Measurements from ENCODE around the gene ADTRP.
A peak's percentile ranks its signal among the peaks of the same experiment; 100 is the strongest.
"Not testable (repeated sequence)": the region's sequence is repeated elsewhere in the genome, so short reads cannot be mapped to it uniquely, and the experiment has no call there.

ADTRP gene

DNA sequence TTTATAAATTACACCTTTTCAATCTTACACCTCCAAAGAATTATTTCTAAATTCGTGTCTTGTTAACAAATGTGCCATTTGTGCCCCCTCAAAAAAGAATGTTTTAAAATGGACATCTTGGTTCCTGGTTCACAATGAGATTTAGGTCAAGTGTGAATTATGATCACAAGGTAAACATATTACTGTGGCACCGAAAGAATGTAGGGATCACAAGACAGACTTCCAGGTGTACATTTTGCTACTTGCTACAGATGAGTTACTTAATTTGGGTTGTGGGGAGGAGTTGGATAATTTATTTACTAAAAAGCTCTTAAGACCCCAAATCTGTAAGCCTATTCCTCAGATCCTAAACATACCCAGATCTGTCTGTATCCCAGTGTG is 25.0 kb upstream of the ADTRP start:
- DNase-seq (ENCODE audit: low read depth in 2 of 2), result no peak

DNA sequence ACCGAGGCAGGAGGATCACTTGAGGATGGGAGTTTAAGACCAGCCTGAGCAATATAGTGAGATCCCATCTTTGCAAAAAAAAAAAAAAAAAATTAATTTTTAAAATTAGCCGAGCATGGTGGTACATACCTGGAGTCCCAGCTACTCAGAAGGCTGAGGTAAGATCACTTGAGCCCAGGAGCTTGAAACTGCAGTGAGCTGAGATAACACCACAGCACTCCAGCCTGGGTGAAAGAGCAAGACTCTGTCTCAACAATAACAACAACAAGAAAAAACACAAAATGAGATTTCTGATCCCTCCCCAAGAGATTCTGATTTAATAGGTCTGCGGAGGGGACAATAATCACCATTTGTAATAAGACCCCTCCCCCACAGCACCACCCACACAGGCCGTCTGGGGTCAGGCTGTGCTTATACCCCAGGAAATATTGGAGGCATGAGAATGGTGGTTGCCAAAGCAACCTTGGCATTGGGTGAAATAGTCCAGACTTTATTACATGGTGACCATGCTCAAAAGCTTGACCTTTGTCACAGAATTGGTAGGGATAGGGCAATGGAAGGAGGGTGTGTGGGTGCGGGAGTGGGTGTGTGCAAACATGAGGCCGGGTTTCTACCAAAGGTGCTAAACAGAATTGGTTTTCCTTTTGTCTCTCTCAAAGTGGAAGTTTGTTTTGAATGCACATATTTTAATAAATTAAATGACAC is 24.4 kb upstream of the ADTRP start:
- no peak for DNase-seq (ENCODE audit: low read depth in 2 of 2)

GRCh38 chr6:11800531-11800930 is 21.9 kb upstream of the ADTRP start:
- DNase-seq (ENCODE audit: low read depth in 2 of 2), result not testable (repeated sequence)

DNA sequence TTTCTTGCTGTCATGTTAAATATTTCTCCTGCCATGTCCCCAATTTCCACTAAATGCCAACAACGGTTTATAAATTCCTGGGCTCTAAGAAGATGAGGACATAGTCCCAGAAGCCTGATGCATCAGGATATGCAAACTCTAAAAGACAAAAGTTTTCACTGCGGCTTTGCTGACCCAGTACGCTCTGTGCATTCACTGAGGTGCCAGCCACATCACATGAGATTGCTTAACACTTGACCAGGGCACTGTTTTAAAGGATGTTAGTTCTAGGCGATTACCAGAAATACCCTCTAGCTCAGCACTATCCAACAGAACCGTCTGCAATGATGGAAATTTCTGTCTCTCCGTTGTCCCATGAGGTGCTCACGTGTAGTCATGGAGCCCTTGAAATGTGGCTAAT is 19.9 kb upstream of the ADTRP start:
- no peak for DNase-seq (ENCODE audit: low read depth in 2 of 2)

GRCh38 chr6:11798096-11798495 is 19.5 kb upstream of the ADTRP start:
- no peak for DNase-seq (ENCODE audit: low read depth in 2 of 2)

- DNase-seq (ENCODE audit: low read depth in 2 of 2), result no peak
Observed at GRCh38 chr6:11796829-11797228, 18.2 kb upstream of the ADTRP start.

DNA sequence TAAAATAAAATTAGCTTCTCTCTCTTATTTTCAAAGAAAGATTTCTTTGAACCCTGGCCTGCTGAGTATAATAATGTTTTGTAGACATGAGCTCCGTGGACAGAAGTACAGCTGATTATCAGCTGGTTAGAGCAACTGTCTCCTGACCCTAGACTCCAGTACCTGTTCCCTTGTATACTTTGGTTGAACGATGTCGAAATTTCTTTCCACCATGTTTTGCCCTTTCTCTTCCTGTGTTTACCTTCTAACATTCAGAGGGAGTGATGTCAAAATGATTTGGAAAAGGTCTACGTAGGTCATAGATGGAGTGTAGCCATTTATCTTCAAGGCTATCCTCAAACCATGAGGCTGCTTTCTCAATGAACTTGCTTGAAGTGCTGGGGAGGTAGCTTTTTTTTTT is 16.8 kb upstream of the ADTRP start:
- DNase-seq (ENCODE audit: low read depth in 2 of 2), result no peak

DNA sequence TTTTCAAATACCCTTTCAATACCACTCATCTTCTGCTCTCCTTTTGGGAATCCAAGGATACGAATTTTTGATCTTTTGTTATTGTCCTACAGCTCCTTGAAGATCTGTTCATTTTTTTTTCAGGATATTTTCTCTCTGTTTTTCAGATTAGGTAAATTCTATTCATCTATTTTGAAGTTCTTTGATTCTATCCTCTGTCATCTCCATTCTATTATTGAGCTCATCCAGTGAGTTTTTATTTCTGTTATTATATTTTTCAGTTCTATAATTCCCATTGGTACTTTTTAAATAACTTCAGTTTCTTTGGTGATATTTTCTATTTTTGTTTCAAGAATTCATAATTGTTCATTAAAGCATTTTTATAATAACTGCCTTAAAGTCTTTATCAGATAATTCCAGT is 14.7 kb upstream of the ADTRP start:
- DNase-seq (ENCODE audit: low read depth in 2 of 2), result no peak

GRCh38 chr6:11791354-11792107 is 12.9 kb upstream of the ADTRP start:
- DNase-seq (ENCODE audit: low read depth in 2 of 2), result no peak

DNA sequence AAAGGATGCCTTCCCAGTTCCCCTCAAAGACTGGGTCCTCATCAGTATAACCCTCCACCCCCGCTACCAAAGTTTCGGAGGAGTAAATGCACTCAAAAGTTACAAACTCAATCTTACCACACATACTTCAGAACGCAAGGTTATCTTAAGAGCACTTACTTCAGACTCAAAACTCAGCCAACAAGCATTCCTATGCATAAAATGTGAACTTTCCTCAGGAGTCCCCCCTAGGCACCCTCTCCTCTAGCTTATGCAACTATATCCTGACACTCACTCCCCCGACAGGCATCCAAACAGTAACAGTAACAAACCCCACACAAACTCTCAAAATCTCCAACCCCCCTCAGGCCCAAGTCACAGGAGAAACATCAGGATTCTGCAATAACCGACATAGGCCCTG is 11.1 kb upstream of the ADTRP start:
- no peak for DNase-seq (ENCODE audit: low read depth in 2 of 2)

DNA sequence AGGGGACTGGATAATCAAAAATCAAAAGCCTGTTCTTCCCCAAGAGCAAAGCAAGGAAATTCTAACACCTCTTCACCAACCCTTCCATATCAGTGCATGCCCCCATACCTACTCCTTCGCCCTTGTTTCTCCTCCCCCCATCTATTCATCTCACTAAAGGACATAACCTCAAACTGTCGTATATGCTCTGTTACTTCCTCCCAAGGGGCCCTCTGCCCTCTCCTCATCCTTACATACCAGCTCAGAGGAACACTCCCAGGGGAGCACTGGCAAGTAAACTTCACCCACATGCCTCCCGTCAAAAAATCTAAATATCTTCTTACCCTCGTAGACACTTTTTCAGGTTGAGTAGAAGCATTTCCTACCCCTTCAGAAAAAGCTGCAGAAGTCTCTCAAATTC is 9.4 kb upstream of the ADTRP start:
- DNase-seq (ENCODE audit: low read depth in 2 of 2), result no peak

DNA sequence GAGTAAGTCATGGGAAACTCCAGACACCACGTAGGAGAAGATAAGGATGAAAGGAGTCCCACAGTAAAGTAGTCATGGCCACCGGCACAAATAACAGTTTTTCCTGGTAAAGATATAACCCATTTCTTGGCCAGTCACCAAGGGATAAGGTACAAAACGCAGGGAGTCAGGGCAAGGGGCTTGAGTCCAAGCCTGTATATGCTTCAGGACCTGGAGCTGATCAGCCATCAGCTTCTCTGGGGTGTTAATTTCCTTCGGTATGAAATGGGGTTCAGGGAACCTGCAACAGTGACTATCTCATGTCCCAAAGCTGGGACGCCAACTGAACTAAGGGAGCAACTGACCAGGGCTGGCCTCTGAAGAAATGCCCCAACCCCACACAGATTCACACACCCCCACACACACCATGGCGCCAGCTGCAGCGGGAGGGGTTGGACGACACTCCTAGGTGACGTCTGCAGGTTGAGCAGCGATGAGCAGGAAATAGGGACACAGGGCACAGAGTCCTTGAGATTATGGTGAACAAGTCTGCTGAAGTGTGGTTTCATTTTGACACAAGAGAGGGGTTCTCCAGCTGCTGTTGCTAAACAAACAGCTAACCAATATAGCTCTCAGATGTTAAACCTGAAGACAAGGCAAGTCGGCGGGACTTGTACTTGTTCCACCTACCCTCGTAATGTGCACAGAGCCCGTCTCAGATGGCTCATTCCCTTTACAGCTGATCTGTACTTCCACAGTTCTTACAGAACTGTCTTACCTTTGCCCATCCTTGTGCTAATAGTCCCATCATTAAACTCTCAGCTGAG is 7.4 kb upstream of the ADTRP start:
- peak in 1 of 2 donors; percentile 5 for DNase-seq (ENCODE audit: low read depth in 2 of 2)

DNA sequence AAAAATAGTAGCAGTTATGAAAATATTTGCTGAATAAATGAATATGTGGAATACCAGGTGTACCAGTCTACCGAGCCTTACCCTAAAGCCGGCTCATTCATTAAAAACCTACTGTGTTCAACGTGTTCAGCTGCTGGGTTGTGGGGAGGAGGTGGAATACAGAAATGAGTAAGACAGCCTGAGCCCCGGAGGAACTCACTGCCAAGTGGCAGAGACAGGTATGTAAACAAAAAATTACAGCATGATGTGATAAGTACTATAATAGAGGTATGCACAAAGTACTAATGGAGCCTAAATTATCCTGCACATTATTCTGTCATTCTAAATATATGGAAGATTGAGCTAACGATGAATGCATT is 6.8 kb upstream of the ADTRP start:
- DNase-seq (ENCODE audit: low read depth in 2 of 2), result no peak

- no peak for DNase-seq (ENCODE audit: low read depth in 2 of 2)
Observed at GRCh38 chr6:11784341-11784740, 5.7 kb upstream of the ADTRP start.

DNA sequence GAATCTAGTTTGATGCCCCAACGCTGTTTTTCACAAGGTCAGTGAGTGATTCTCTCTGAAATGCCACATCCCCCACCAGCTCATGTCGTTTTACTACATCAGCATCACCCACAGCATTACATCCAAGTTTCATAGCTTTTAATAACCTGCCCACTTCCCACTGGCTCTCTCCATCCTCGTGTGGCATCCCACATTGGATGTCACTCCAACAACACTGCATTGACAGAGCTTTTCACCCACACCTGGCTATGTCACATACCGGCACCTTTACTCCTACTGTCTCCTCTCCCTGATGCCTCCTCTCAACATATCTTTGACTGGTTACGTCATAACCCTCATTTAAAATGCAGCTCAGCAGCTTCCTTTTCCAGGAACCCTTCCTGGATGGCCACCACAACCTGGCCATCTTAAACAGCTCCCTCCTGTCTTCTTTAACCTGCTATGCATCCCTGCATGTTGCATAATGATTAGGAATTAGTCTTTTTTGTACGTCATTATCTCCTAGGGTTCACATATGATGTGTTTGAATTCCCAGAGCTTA is 5.0 kb upstream of the ADTRP start:
- no peak for DNase-seq (ENCODE audit: low read depth in 2 of 2)

DNA sequence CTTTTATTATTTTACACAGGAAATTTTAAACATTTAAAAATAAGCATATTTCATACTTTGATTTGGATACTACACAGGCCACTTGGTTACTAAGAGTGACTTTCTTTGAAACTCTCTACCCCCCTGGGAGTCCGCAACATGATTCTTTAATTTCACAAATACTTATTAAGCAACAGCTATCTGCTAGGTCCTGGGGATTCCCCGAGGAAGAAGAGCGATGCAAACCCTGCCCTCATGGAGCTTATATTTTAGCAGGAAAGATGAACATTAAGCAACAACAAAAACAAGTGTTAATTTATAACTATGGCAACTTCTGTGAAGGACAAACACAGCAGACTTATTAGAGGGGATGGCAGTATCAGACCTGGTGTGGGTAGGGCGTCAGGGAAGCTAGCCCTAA is 3.9 kb upstream of the ADTRP start:
- DNase-seq (ENCODE audit: low read depth in 2 of 2), result no peak

DNA sequence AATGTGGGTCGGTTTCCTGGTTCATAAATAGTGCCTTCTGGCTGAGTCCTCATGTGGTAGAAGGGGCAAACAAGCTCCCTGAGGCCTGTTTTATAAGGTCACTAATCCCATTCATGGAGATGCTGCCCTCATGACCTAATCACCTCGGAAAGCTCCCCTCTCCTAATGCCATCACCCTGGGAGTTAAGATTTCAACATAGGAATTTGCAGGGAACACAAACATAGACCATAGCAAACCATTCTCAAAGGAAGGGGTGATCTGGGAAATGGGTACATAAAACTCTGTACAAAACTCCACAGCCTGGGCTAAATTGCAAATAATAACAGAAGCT is 1.5 kb upstream of the ADTRP start:
- no peak for DNase-seq (ENCODE audit: low read depth in 2 of 2)

DNA sequence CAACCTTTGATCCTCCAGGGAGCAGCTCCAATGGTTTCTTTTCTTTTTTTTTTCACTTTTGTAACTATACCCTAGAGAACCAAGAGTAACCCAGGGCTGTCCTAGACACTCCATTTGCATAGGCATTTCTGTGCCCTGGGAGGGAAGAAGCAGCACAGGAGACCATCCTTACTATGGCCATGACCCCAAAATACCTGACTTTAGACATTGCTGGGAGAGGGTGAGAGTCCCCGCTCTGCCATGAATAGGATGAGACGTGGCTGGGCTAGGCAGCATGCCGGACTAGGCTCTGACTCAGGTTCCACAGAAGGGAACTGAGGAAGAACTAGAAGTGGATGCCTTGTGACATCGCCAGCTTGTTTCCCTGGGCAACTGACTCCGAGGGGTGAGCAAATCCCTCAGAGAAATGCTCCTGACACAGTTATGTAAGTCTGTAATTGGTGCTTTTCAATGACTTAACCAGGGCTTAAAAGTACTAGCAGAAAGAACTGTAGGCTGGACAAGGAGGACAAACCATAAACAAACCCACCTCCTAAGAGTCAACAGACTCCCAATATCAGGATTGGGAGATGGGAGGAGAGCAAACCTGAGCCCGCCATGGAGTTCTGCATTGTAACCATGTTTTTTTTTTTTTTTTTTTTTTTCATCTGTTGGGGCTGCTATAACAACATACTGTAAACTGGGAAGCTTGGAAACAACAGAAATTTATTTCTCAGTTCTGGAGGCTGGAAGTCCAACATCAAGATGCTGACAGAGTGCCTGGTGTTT is 910 bp upstream of the ADTRP start:
- DNase-seq (ENCODE audit: low read depth in 2 of 2), result no peak

- DNase-seq (ENCODE audit: low read depth in 2 of 2), result no peak
Observed at GRCh38 chr6:11778036-11778435, 567 bp downstream of the ADTRP start.

DNA sequence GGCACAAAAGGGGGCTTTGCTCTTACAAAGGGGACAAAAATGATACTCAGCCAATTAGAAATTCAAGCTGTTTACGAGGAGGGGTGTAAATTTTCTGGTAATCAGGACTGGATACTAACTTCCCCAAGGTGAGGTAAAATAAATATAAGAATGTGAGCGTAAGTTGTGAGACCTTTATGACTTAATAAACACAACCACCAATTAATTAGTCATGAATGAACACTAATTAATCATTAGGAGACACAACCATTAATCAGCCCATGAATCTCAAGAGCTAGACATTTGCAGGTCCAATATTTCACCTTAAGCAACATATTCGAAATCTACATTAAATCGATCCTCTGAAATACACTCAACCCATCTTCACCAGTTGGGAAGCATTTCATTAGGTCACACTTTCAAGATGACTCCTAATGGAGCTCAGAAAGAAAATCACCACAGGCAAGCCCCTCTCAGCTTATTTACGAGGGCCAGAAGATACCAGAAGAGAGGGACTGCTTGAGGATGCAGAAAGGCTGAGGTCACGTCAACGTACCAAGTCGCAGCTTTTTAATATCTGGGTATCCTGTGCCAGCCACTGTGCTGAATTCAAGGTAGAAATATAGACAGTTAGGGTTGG is 2.7 kb downstream of the ADTRP start:
- no peak for DNase-seq (ENCODE audit: low read depth in 2 of 2)

DNA sequence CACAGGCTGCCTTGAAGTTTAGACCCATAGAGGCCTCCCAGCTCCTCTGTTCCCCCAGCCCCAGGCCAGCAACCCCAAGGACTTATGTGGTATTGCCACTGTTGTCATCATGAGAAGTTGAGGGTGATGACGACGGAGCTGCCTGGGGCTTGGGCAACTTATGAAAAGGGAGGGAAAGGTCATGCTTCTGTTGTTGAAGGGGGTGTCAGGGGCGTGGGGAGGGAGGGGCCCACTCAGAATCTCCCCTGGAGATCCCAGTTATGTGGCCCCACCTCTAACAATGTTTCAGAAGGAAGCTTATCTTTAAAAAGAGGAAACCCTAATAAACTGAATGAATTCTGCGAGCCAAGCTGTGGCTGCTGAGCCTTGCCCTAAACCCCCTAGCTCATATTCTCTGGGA is 4.2 kb downstream of the ADTRP start:
- no peak for DNase-seq (ENCODE audit: low read depth in 2 of 2)

DNA sequence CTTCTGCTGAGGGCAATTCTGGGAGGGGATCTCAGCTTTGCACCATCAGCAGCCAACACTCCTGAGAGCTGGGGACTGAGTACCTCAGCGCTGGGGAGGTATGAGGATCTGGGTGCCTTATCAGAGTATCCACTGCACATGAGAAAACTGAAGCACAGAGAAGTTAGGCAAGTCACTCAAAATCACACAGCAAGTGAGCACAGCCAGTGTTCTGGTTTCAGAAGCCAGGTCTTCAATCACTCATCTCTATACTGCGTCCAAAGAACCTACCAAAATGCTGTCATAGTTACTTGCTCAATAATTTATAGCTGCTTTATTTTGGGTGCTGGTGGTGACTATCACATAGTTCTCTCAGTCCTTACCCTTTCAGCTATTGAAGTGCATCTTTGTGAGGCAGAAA is 5.0 kb downstream of the ADTRP start:
- DNase-seq (ENCODE audit: low read depth in 2 of 2), result no peak

Measured in activated CD4-positive, alpha-beta T cell treated with anti-CD3 and anti-CD28 coated beads for 24 hours (primary cell).